A549 (cell line): Measurements from ENCODE around the gene RRH. TPM values are rescaled to one million over a fixed set of nuclear protein-coding genes. Genes with fewer than 3 reads are reported as not detected.

Source experiments
- ATAC-seq, 2 experiments: fragments of 200-7000 bp in 1 of 2; fragments of >200 bp in 1 of 2; cut with Nextera tagmentation in 1 of 2; cut with Tn5 transposase in 1 of 2; 3 replicates each; pipeline versions ENCODE4 v1.8.0 to v1.9.1; 2018 to 2020; ENCODE audit warnings: mild to moderate bottlenecking in 1 of 2, moderate library complexity in 1 of 2
- CTCF ChIA-PET: fragments of 300-600 bp; sonication (Branson Sonifier 250); formaldehyde crosslinking; extraction: SDS; loops from one replicate; lab custom pipeline; 2021; ENCODE audit warnings: antibody characterized with exemption, inconsistent platforms; lab: Yijun Ruan, JAX
- POLR2A ChIA-PET: fragments of 350-600 bp; formaldehyde crosslinking; extraction: SDS; loops from one replicate; lab custom pipeline; 2021; ENCODE audit warnings: antibody characterized with exemption, inconsistent platforms; lab: Yijun Ruan, JAX
- DNase-seq, 2 experiments: peaks; one replicate each; pipeline versions ENCODE4 v3.0.0 to v3.0.0-alpha.2; 2011 to 2016; ENCODE audit warnings: low read depth in 1 of 2, low spot score in 1 of 2
- FAIRE-seq: peaks from 2 replicates; lab custom pipeline; 2011; peaks lifted over from hg19 to GRCh38; lab: Jason Lieb, UNC
- H3K27ac ChIP-seq, 2 experiments: fragments of >200 bp; sonication (Bioruptor Twin); formaldehyde crosslinking; 3 replicates each; pipeline ENCODE4 v1.5.1; 2016 to 2017
- H3K4me1 ChIP-seq: fragments of >200 bp; sonication (Bioruptor Twin); formaldehyde crosslinking; 3 replicates; pipeline ENCODE4 v1.6.1; 2016
- H3K4me2 ChIP-seq: fragments of >200 bp; sonication (Bioruptor Twin); formaldehyde crosslinking; 3 replicates; pipeline ENCODE4 v1.6.1; 2016
- H3K4me3 ChIP-seq: fragments of >200 bp; sonication (Bioruptor Twin); formaldehyde crosslinking; 3 replicates; pipeline ENCODE4 v1.5.1; 2016
- H3K9me3 ChIP-seq: fragments of >200 bp; sonication (Bioruptor Twin); formaldehyde crosslinking; 3 replicates; pipeline ENCODE4 v1.6.1; 2016
- CBX8 ChIP-seq: fragments of 200-600 bp; sonication (generic); IDR thresholded peaks from 2 replicates; pipeline ENCODE4 v1.6.1; 2016
- CHD2 ChIP-seq: fragments of 150-350 bp; IDR thresholded peaks from 2 replicates; pipeline ENCODE4 v1.6.1; 2014; ENCODE audit warnings: low read length; ENCODE audit not compliant: partially characterized antibody
- CHD4 ChIP-seq: fragments of 200-600 bp; sonication (generic); IDR thresholded peaks from 2 replicates; pipeline ENCODE4 v1.6.1; 2016; ENCODE audit warnings: antibody characterized with exemption, mild to moderate bottlenecking, borderline replicate concordance
- EHF ChIP-seq: fragments of 250-450 bp; sonication (Bioruptor Pico); IDR thresholded peaks from 2 replicates; pipeline ENCODE4 v1.5.0; 2020; ENCODE audit warnings: mild to moderate bottlenecking
- EHMT2 ChIP-seq: fragments of 200-600 bp; sonication (generic); IDR thresholded peaks from 2 replicates; pipeline ENCODE4 v1.6.1; 2016; ENCODE audit warnings: antibody characterized with exemption, low read depth, mild to moderate bottlenecking, moderate library complexity
- ESRRA ChIP-seq: fragments of 150-350 bp; IDR thresholded peaks from 2 replicates; pipeline ENCODE4 v1.6.1; 2014; ENCODE audit warnings: mild to moderate bottlenecking, low read length, borderline replicate concordance
- FOSB ChIP-seq: fragments of 250-450 bp; sonication (Bioruptor Pico); IDR thresholded peaks from 2 replicates; pipeline ENCODE4 v1.5.0; 2020; ENCODE audit warnings: mild to moderate bottlenecking, moderate library complexity
- FOSL2 ChIP-seq, 2 experiments: fragments of 450-650 bp in 1 of 2; fragments of >200 bp in 1 of 2; sonication (Bioruptor Twin) in 1 of 2; formaldehyde crosslinking; IDR thresholded peaks; 2 replicates each; pipeline versions ENCODE4 v1.5.0 to v1.6.1; 2016 to 2020; ENCODE audit warnings: mild to moderate bottlenecking in 1 of 2, moderate library complexity in 1 of 2
- FOXS1 ChIP-seq: fragments of 250-450 bp; sonication (Bioruptor Pico); IDR thresholded peaks from 2 replicates; pipeline ENCODE4 v1.5.0; 2020; ENCODE audit warnings: mild to moderate bottlenecking, moderate library complexity
- GATA3 ChIP-seq: IDR thresholded peaks from 2 replicates; pipeline ENCODE4 v1.6.1; 2012; ENCODE audit warnings: borderline replicate concordance
- HOXA7 ChIP-seq: fragments of 250-450 bp; sonication (Bioruptor Pico); IDR thresholded peaks from 2 replicates; pipeline ENCODE4 v1.5.0; 2020; ENCODE audit warnings: mild to moderate bottlenecking, moderate library complexity
- MAFK ChIP-seq: fragments of 450-650 bp; IDR thresholded peaks from 2 replicates; pipeline ENCODE4 v1.6.1; 2014; ENCODE audit not compliant: partially characterized antibody
- RAD21 ChIP-seq, 2 experiments: fragments of >200 bp in 1 of 2; sonication (Bioruptor Twin) in 1 of 2; formaldehyde crosslinking in 1 of 2; IDR thresholded peaks in 1 of 2; conservative IDR thresholded peaks in 1 of 2; 2 replicates in 1 of 2; 3 replicates in 1 of 2; pipeline ENCODE4 v1.6.1; 2012 to 2018; ENCODE audit warnings: inconsistent platforms in 1 of 2
- RNF2 ChIP-seq: fragments of 200-600 bp; sonication (generic); IDR thresholded peaks from 2 replicates; pipeline ENCODE4 v1.6.1; 2016; ENCODE audit warnings: low read depth, mild to moderate bottlenecking, antibody characterized with exemption, moderate library complexity, borderline replicate concordance
- SMC3 ChIP-seq: fragments of >200 bp; sonication (Bioruptor Twin); formaldehyde crosslinking; IDR thresholded peaks from 3 replicates; pipeline ENCODE4 v1.6.1; 2018; ENCODE audit warnings: inconsistent platforms
- TFCP2L1 ChIP-seq: fragments of 250-450 bp; sonication (Bioruptor Pico); IDR thresholded peaks from 2 replicates; pipeline ENCODE4 v1.5.0; 2021; ENCODE audit warnings: mild to moderate bottlenecking
- TP53 ChIP-seq: fragments of 250-450 bp; sonication (Bioruptor Pico); IDR thresholded peaks from 2 replicates; pipeline ENCODE4 v1.5.0; 2021; ENCODE audit warnings: mild to moderate bottlenecking, moderate library complexity
- WGBS: methylation state at CpG from one replicate; pipeline ENCODE4 v1.1.6; 2017; ENCODE audit errors: missing lambda C conversion rate; 5-methylcytosine and 5-hydroxymethylcytosine counted together
- polyA plus RNA-seq, 4 experiments: library from polyadenylated mRNA; depleted of rRNA in 3 of 4; stranded (reverse); fragments of >200 nt; fragmentation: RNase III in 1 of 4; extraction: RNeasy Plus Mini Kit Qiagen cat#74134 plus additional on column Dnase treatment in 1 of 4; gene quantifications; 2 replicates in 3 of 4; 3 replicates in 1 of 4; pipeline ENCODE4 v1.2.3, GENCODE V29; 2011 to 2017
- TF ChIP-seq, protein P1 (sequence below): fragments of >200 bp; sonication (Bioruptor Twin); formaldehyde crosslinking; IDR thresholded peaks from 3 replicates; pipeline ENCODE4 v1.6.1; 2016
- TF ChIP-seq, protein P2 (sequence below): IDR thresholded peaks from 2 replicates; pipeline ENCODE4 v1.6.1; 2012; ENCODE audit warnings: low read depth, borderline replicate concordance
- TF ChIP-seq, protein P3 (sequence below): fragments of 200-600 bp; sonication (generic); IDR thresholded peaks from 2 replicates; pipeline ENCODE4 v1.6.1; 2016; ENCODE audit warnings: antibody characterized with exemption, mild to moderate bottlenecking, moderate library complexity
- TF ChIP-seq, protein P4 (sequence below): fragments of 250-450 bp; sonication (Bioruptor Pico); IDR thresholded peaks from 2 replicates; pipeline ENCODE4 v1.5.0; 2020; ENCODE audit warnings: low read depth, mild to moderate bottlenecking, moderate library complexity
- TF ChIP-seq, protein P5 (sequence below): fragments of 450-650 bp; IDR thresholded peaks from 2 replicates; pipeline ENCODE4 v1.6.1; 2014; ENCODE audit warnings: antibody characterized with exemption

RRH gene
- polyA plus RNA-seq, 2 of the 4 experiments (the other 2 are of a cell fraction), result 0.10 to 0.18 TPM

DNA sequence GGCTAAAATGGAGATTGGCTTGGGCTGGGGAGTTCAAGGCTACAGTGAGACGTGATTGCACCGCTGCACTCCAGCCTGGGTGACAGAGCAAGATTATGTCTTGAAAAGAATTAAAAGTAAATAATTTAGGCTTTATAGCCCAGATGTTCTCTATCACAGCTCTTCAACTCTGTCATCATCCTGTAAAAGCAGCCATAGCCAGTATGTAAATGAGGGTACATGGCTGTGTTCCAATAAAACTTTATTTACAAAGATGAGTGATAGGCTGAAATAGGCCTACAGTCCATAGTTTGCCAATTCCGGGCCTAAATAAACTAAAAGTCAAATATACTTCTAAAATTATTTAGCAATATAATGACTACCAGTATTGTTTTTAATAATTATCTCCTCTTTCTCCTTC lies 9.2 kb downstream of the RRH start:
- WGBS, result 89% methylated on average over 3 of the region's 3 CpGs
- CTCF ChIA-PET, result no interaction called here

DNA sequence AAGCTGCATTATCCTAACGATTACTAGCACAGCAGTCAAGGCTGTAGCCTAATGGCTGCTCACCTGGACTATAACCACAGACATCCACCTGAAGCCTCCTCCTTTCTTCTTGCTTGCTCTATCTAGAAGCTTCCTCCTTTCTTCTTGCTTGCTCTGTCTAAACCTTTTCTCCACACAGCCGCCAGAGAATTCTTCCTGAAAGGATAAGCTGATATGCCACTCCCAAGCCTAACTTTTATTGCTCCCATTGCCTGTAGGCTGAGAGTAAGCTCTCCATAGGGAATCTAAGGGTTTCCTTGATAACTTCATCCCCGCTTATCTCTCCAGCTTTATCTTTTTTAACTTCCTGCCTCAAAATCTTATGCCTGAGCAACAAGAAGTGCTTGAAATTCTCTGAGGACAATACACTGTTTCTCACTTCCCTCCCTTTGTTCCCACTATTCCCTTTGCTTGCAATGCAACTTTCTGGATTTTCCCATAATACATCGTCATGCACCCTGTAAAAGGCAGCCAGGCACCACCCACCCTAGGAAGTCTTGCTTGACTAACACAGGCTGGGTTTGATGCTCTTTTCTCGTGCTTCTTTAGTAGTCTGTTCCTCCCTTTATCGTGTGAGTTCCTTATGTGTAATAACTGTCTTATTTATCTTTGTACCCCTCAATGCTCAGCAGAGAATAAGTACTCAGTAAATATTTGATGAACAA lies 18.8 kb downstream of the RRH start:
- DNase-seq, result no peak
- POLR2A ChIA-PET, result no interaction called here
- H3K4me2 ChIP-seq, result no peak overlapping the region
- TF ChIP-seq, protein P1, sequence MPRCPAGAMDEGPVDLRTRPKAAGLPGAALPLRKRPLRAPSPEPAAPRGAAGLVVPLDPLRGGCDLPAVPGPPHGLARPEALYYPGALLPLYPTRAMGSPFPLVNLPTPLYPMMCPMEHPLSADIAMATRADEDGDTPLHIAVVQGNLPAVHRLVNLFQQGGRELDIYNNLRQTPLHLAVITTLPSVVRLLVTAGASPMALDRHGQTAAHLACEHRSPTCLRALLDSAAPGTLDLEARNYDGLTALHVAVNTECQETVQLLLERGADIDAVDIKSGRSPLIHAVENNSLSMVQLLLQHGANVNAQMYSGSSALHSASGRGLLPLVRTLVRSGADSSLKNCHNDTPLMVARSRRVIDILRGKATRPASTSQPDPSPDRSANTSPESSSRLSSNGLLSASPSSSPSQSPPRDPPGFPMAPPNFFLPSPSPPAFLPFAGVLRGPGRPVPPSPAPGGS, result no peak
- TF ChIP-seq RAD21 (conservative IDR thresholded peaks at IDR 0.05 in 1 of 2, IDR thresholded peaks at IDR 0.05 in 1 of 2) (no peak), CBX8 (no peak), FOSB (CRISPR knock-in tag) (no peak), HOXA7 (CRISPR knock-in tag) (no peak), EHF (CRISPR knock-in tag) (no peak), GATA3 (no peak), ESRRA (no peak)
- no peaks in the 10 kb centered on the region for H3K4me1 ChIP-seq
- CTCF ChIA-PET, result no interaction called here
- 51% methylated on average over 6 of the region's 6 CpGs for WGBS
- H3K4me3 ChIP-seq, result no peak overlapping the region
- no peak overlapping the region for H3K27ac ChIP-seq
- H3K9me3 ChIP-seq, result no peaks in the 10 kb centered on the region
- FAIRE-seq, result no peak
- no peak for ATAC-seq

More for the DNA sequence above, 9.2 kb downstream of the RRH start:
- H3K27ac ChIP-seq, result no peak overlapping the region
- ATAC-seq (no peak), DNase-seq (no peak), FAIRE-seq (no peak)
- H3K4me1 ChIP-seq, result no peaks in the 10 kb centered on the region
- POLR2A ChIA-PET, result no interaction called here
- TF ChIP-seq EHMT2 (no peak), TFCP2L1 (CRISPR knock-in tag) (no peak), RAD21 (conservative IDR thresholded peaks at IDR 0.05 in 1 of 2, IDR thresholded peaks at IDR 0.05 in 1 of 2) (no peak), CHD2 (no peak), MAFK (no peak), TP53 (no peak), CHD4 (no peak), SMC3 (no peak), FOXS1 (CRISPR knock-in tag) (no peak), RNF2 (no peak), HOXA7 (CRISPR knock-in tag) (no peak), FOSL2 (IDR thresholded peaks at IDR 0.05) (no peak), FOSL2 (CRISPR knock-in tag; IDR thresholded peaks at IDR 0.05) (no peak)
- TF ChIP-seq, protein P2, sequence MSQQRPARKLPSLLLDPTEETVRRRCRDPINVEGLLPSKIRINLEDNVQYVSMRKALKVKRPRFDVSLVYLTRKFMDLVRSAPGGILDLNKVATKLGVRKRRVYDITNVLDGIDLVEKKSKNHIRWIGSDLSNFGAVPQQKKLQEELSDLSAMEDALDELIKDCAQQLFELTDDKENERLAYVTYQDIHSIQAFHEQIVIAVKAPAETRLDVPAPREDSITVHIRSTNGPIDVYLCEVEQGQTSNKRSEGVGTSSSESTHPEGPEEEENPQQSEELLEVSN, result no peak
- TF ChIP-seq, protein P3, sequence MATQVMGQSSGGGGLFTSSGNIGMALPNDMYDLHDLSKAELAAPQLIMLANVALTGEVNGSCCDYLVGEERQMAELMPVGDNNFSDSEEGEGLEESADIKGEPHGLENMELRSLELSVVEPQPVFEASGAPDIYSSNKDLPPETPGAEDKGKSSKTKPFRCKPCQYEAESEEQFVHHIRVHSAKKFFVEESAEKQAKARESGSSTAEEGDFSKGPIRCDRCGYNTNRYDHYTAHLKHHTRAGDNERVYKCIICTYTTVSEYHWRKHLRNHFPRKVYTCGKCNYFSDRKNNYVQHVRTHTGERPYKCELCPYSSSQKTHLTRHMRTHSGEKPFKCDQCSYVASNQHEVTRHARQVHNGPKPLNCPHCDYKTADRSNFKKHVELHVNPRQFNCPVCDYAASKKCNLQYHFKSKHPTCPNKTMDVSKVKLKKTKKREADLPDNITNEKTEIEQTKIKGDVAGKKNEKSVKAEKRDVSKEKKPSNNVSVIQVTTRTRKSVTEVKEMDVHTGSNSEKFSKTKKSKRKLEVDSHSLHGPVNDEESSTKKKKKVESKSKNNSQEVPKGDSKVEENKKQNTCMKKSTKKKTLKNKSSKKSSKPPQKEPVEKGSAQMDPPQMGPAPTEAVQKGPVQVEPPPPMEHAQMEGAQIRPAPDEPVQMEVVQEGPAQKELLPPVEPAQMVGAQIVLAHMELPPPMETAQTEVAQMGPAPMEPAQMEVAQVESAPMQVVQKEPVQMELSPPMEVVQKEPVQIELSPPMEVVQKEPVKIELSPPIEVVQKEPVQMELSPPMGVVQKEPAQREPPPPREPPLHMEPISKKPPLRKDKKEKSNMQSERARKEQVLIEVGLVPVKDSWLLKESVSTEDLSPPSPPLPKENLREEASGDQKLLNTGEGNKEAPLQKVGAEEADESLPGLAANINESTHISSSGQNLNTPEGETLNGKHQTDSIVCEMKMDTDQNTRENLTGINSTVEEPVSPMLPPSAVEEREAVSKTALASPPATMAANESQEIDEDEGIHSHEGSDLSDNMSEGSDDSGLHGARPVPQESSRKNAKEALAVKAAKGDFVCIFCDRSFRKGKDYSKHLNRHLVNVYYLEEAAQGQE, result no peak
- TF ChIP-seq, protein P4, sequence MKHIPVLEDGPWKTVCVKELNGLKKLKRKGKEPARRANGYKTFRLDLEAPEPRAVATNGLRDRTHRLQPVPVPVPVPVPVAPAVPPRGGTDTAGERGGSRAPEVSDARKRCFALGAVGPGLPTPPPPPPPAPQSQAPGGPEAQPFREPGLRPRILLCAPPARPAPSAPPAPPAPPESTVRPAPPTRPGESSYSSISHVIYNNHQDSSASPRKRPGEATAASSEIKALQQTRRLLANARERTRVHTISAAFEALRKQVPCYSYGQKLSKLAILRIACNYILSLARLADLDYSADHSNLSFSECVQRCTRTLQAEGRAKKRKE (CRISPR knock-in tag), result no peak
- TF ChIP-seq, protein P5, sequence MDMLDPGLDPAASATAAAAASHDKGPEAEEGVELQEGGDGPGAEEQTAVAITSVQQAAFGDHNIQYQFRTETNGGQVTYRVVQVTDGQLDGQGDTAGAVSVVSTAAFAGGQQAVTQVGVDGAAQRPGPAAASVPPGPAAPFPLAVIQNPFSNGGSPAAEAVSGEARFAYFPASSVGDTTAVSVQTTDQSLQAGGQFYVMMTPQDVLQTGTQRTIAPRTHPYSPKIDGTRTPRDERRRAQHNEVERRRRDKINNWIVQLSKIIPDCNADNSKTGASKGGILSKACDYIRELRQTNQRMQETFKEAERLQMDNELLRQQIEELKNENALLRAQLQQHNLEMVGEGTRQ, result no peak
- no peak overlapping the region for H3K4me3 ChIP-seq
- no peaks in the 10 kb centered on the region for H3K9me3 ChIP-seq
- H3K4me2 ChIP-seq, result no peak overlapping the region
